ENCODE data around the gene KIF2C.

- TF ChIP-seq MAX (IDR thresholded peaks at IDR 0.05; ENCODE audit: low read depth) (no peak), CTCF (IDR thresholded peaks at IDR 0.05) (no peak), SMC3 (IDR thresholded peaks at IDR 0.05; ENCODE audit: low read depth, low read length) (no peak), TAF1 (IDR thresholded peaks at IDR 0.05; ENCODE audit: borderline replicate concordance, low read depth, low read length) (no peak), REST (IDR thresholded peaks at IDR 0.05; ENCODE audit: low read depth, low read length) (peak; percentile 56; the same call in 1 of the 2 replicates), EP300 (IDR thresholded peaks at IDR 0.05; ENCODE audit: borderline replicate concordance in 1 of 2, low read depth in 1 of 2, low read length in 1 of 2) (no peak), EZH2phosphoT487 (IDR thresholded peaks at IDR 0.05; ENCODE audit: borderline replicate concordance, low read depth) (no peak), RFX5 (IDR thresholded peaks at IDR 0.05; ENCODE audit: low read length) (no peak), CHD2 (IDR thresholded peaks at IDR 0.05; ENCODE audit: low read length, partially characterized antibody) (no peak), TEAD4 (IDR thresholded peaks at IDR 0.05; ENCODE audit: borderline replicate concordance, insufficient read depth) (no peak), JUND (IDR thresholded peaks at IDR 0.05) (no peak), ELF1 (IDR thresholded peaks at IDR 0.05) (no peak), IRF3 (IDR thresholded peaks at IDR 0.05; ENCODE audit: low read depth, low read length) (no peak)
Observed at GRCh38 chr1:44719318-44719717, 20.3 kb upstream of the KIF2C start.
